Tibial nerve (tissue), 4 donors: ENCODE measurements around the gene PRSS48.

Experiments
- EP300 ChIP-seq, 2 donors: sonication (generic); formaldehyde crosslinking; IDR thresholded peaks; one replicate each; pipeline ENCODE4 v1.6.1; 2017; ENCODE audit warnings: antibody characterized with exemption in 2 of 2, mild to moderate bottlenecking in 1 of 2
- POLR2A ChIP-seq, 2 donors: fragments of 450-650 bp; IDR thresholded peaks; one replicate each; pipeline ENCODE4 v1.6.1; 2017; ENCODE audit warnings: antibody characterized with exemption in 2 of 2, mild to moderate bottlenecking in 2 of 2, moderate library complexity in 2 of 2
- TF ChIP-seq, protein P1 (sequence below), 5 experiments: fragments of 200-600 bp in 3 of 5; fragments of 450-650 bp in 2 of 5; sonication (generic) in 3 of 5; IDR thresholded peaks; one replicate each; pipeline ENCODE4 v1.5.1; 2016 to 2019; ENCODE audit warnings: antibody characterized with exemption in 5 of 5, mild to moderate bottlenecking in 3 of 5, moderate library complexity in 2 of 5

DNA sequence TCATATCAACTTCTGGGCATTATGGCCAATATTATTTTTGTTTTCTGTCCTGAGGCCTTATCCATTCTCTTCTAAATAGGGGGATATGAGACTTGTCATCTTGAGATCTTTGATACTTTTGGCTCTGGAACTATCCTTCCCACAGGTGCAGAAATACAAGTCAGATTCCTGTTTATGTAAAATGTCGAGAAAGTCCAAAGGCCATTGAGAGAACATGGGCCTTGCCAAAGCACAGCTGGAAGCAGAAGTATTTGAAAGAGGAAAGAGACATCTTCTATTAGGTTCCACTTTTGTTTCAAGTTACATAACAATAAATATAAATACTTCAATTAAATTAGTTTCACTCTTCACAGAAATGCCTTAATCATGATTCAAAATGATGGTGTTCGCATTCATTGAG, 20.8 kb upstream of the PRSS48 start:
- TF ChIP-seq EP300 (IDR thresholded peaks at IDR 0.05) (no peak), POLR2A (IDR thresholded peaks at IDR 0.05) (no peak)
- TF ChIP-seq, protein P1, sequence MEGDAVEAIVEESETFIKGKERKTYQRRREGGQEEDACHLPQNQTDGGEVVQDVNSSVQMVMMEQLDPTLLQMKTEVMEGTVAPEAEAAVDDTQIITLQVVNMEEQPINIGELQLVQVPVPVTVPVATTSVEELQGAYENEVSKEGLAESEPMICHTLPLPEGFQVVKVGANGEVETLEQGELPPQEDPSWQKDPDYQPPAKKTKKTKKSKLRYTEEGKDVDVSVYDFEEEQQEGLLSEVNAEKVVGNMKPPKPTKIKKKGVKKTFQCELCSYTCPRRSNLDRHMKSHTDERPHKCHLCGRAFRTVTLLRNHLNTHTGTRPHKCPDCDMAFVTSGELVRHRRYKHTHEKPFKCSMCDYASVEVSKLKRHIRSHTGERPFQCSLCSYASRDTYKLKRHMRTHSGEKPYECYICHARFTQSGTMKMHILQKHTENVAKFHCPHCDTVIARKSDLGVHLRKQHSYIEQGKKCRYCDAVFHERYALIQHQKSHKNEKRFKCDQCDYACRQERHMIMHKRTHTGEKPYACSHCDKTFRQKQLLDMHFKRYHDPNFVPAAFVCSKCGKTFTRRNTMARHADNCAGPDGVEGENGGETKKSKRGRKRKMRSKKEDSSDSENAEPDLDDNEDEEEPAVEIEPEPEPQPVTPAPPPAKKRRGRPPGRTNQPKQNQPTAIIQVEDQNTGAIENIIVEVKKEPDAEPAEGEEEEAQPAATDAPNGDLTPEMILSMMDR (IDR thresholded peaks at IDR 0.05) = no peak
